K562 (cell line): ENCODE measurements around the gene RAI14. TPM values are rescaled to one million over a fixed set of nuclear protein-coding genes. Genes with fewer than 3 reads are reported as not detected.

ENCODE experiments used
- ATAC-seq: fragments of 200-7000 bp; cut with Tn5 transposase; 3 replicates; pipeline ENCODE4 v1.9.1; 2020; ENCODE audit warnings: moderate library complexity
- BruUV-seq: library from RNA; stranded (reverse); fragments of 400-500 nt; replicated peaks from 2 replicates; lab custom pipeline; 2021; lab: Mats Ljungman, UMichigan
- CTCF ChIA-PET: fragments of 300-600 bp; formaldehyde crosslinking; extraction: SDS; loops from one replicate; lab custom pipeline; 2021; ENCODE audit warnings: low intra/inter-chr PET ratio; lab: Yijun Ruan, JAX
- POLR2A ChIA-PET: fragments of 300-600, 350-650 bp; sonication (Branson Sonifier 250); formaldehyde crosslinking; extraction: SDS; loops from one replicate; lab custom pipeline; 2021; ENCODE audit warnings: antibody characterized with exemption, inconsistent platforms; lab: Yijun Ruan, JAX
- DNase-seq, 4 experiments: peaks; one replicate each; pipeline versions ENCODE4 v3.0.0 to v3.0.0-alpha.2; 2011 to 2018; ENCODE audit warnings: low spot score in 3 of 4, mixed read lengths in 3 of 4; ENCODE audit errors: extremely low read depth in 1 of 4
- FAIRE-seq: peaks from 2 replicates; lab custom pipeline; 2011; peaks lifted over from hg19 to GRCh38; lab: Jason Lieb, UNC
- H2AFZ ChIP-seq: 2 replicates; pipeline ENCODE4 v1.6.0; 2011; ENCODE audit warnings: low read depth, low read length, control low read depth, inconsistent platforms
- H3K27ac ChIP-seq: fragments of 200-600 bp; 3 replicates; pipeline ENCODE4 v1.8.0; 2011; ENCODE audit warnings: low read depth, mild to moderate bottlenecking, control low read depth, inconsistent platforms, low read length, moderate library complexity, mixed read lengths; ENCODE audit errors: extremely low read depth
- H3K27me3 ChIP-seq, 2 experiments: fragments of 300-600 bp in 1 of 2; 2 replicates in 1 of 2; 3 replicates in 1 of 2; pipeline versions ENCODE4 v1.6.0 to v1.8.0; 2011; ENCODE audit warnings: inconsistent platforms in 2 of 2, low read length in 2 of 2, mild to moderate bottlenecking in 1 of 2, mixed read lengths in 1 of 2, moderate library complexity in 1 of 2; ENCODE audit not compliant: control insufficient read depth in 2 of 2, insufficient read depth in 2 of 2
- H3K36me3 ChIP-seq: fragments of 300-600 bp; 3 replicates; pipeline ENCODE4 v1.8.0; 2011; ENCODE audit warnings: mild to moderate bottlenecking, low read length, inconsistent platforms; ENCODE audit not compliant: control insufficient read depth, insufficient read depth
- H3K4me1 ChIP-seq, 2 experiments: fragments of 200-600 bp in 1 of 2; replicated peaks in 1 of 2; 2 replicates in 1 of 2; 3 replicates in 1 of 2; pipeline versions ENCODE4 v1.5.1 to v1.8.0; 2011; ENCODE audit warnings: inconsistent platforms in 2 of 2, low read length in 2 of 2, mild to moderate bottlenecking in 1 of 2, mixed read lengths in 1 of 2, moderate library complexity in 1 of 2; ENCODE audit not compliant: control insufficient read depth in 2 of 2, insufficient read depth in 2 of 2
- H3K4me2 ChIP-seq: 2 replicates; pipeline ENCODE4 v1.6.1; 2011; ENCODE audit warnings: low read length, control low read depth, inconsistent platforms, mixed read lengths; ENCODE audit not compliant: insufficient read depth
- H3K4me3 ChIP-seq: fragments of 200-600 bp; sonication (generic), shearing (Covaris generic); 2 replicates; pipeline ENCODE4 v1.5.1; 2016; ENCODE audit warnings: control low read depth, inconsistent platforms
- H3K79me2 ChIP-seq: fragments of 200-600 bp; 3 replicates; pipeline ENCODE4 v1.8.0; 2011; ENCODE audit warnings: low read length, inconsistent platforms; ENCODE audit not compliant: control insufficient read depth, insufficient read depth
- H3K9ac ChIP-seq, 2 experiments: 2 replicates each; pipeline versions ENCODE4 v1.6.0 to v1.6.1; 2011; ENCODE audit warnings: low read depth in 2 of 2, low read length in 2 of 2, control low read depth in 1 of 2, inconsistent platforms in 1 of 2, mild to moderate bottlenecking in 1 of 2, mixed read lengths in 1 of 2; ENCODE audit not compliant: insufficient read depth in 1 of 2
- H3K9me1 ChIP-seq: one replicate; pipeline ENCODE4 v1.6.0; 2011; ENCODE audit warnings: inconsistent platforms, mild to moderate bottlenecking, low read length, moderate library complexity; ENCODE audit not compliant: control insufficient read depth, insufficient read depth
- H3K9me3 ChIP-seq: replicated peaks from 2 replicates; pipeline ENCODE4 v1.5.1; 2011; ENCODE audit warnings: low read depth, low read length, inconsistent platforms; ENCODE audit not compliant: control insufficient read depth, insufficient read depth
- H4K20me1 ChIP-seq: replicated peaks from 2 replicates; pipeline ENCODE4 v1.6.1; 2011; ENCODE audit warnings: low read length, inconsistent platforms, mixed read lengths; ENCODE audit not compliant: control insufficient read depth, insufficient read depth
- ATF6 ChIP-seq: sonication (generic); formaldehyde crosslinking; IDR thresholded peaks from 2 replicates; pipeline ENCODE4 v1.4.0; 2020; ENCODE audit warnings: mild to moderate bottlenecking, missing genetic modification reagents
- EGR1 ChIP-seq: fragments of 450-650 bp; conservative IDR thresholded peaks from 2 replicates; pipeline ENCODE4 v1.6.1; 2017; ENCODE audit warnings: mild to moderate bottlenecking
- EP300 ChIP-seq: IDR thresholded peaks from 2 replicates; pipeline ENCODE4 v1.6.1; 2012; ENCODE audit warnings: low read length, improper control_type of control experiment
- NFE2 ChIP-seq: IDR thresholded peaks from 2 replicates; pipeline ENCODE4 v1.6.1; 2014; ENCODE audit warnings: antibody characterized with exemption, low read depth
- SRF ChIP-seq, 2 experiments: fragments of 250-450, 450-650 bp in 1 of 2; sonication (Bioruptor Pico) in 1 of 2; sonication (generic) in 1 of 2; formaldehyde crosslinking; IDR thresholded peaks; 2 replicates each; pipeline versions ENCODE4 v1.5.0 to v1.5.1; 2020 to 2022; ENCODE audit warnings: mild to moderate bottlenecking in 1 of 2, missing genetic modification reagents in 1 of 2
- TFE3 ChIP-seq: fragments of 450-650 bp; formaldehyde crosslinking; IDR thresholded peaks from 2 replicates; pipeline ENCODE4 v1.4.0; 2020; ENCODE audit warnings: mild to moderate bottlenecking, mixed read lengths
- ZNF134 ChIP-seq: fragments of 250-450 bp; sonication (Bioruptor Pico); conservative IDR thresholded peaks from 2 replicates; pipeline ENCODE4 v1.4.0; 2020
- ZNF830 ChIP-seq: fragments of 250-450 bp; sonication (Bioruptor Pico); IDR thresholded peaks from 2 replicates; pipeline ENCODE4 v1.5.0; 2021; ENCODE audit warnings: mild to moderate bottlenecking
- ZZZ3 ChIP-seq: fragments of 450-650 bp; IDR thresholded peaks from 2 replicates; pipeline ENCODE4 v1.6.1; 2016; ENCODE audit warnings: antibody characterized with exemption, mild to moderate bottlenecking, moderate library complexity
- WGBS: fragments of 100-300 bp; shearing (Covaris generic); methylation state at CpG from one replicate; pipeline ENCODE4 v1.1.6; 2016; ENCODE audit warnings: low coverage, mixed read lengths; ENCODE audit not compliant: insufficient coverage; ENCODE audit errors: missing lambda C conversion rate; 5-methylcytosine and 5-hydroxymethylcytosine counted together
- in situ Hi-C: fragments of 300-500 bp; cut with MboI; formaldehyde crosslinking; loops from 4 replicates; pipeline ENCODE4 v1.15.0; 2018; ENCODE audit warnings: inconsistent platforms, mixed read lengths
- intact Hi-C: fragments of 100-400 bp; cut with micrococcal nuclease; formaldehyde crosslinking; loops from 2 replicates; pipeline ENCODE4 v1.14.2; 2022
- polyA plus RNA-seq, 8 experiments: library from polyadenylated mRNA; depleted of rRNA in 4 of 8; stranded (reverse) in 5 of 8; unstranded in 3 of 8; fragments of >200 nt; fragmentation: Nextera tagmentation in 2 of 8; fragmentation: Illumina TruSeq in 1 of 8; extraction: Ambion mirVana in 2 of 8; extraction: Trizol in 1 of 8; gene quantifications; 2 replicates each; pipeline versions ENCODE4 v1.2.1 to v1.2.3, GENCODE V29; 2011 to 2014; ENCODE audit warnings: inconsistent platforms in 1 of 8, missing spikeins in 1 of 8
- total RNA-seq, 7 experiments: library from RNA; depleted of rRNA in 6 of 7; stranded (reverse); fragments of >200 nt in 6 of 7; fragmentation: Illumina TruSeq in 2 of 7; extraction: Trizol in 2 of 7; gene quantifications; 2 replicates each; pipeline versions ENCODE4 v1.2.1 to v1.2.3, GENCODE V29; 2011 to 2021; ENCODE audit warnings: low replicate concordance in 1 of 7

The RAI14 gene
- total and polyA plus RNA-seq, 9 of the 15 experiments (the other 6 are each of a cell fraction or from before 2014, with no cell fraction given), result 11.3 to 82.5 (median 34.8) TPM

- ChIA-PET CTCF (no interaction called here), POLR2A (no interaction called here)
- Histone ChIP-seq H3K36me3 (no peaks in the 10 kb centered on the region), H3K9me1 (no peaks in the 10 kb centered on the region), H3K4me1 (no peaks in the 10 kb centered on the region), H3K27me3 (no peaks in the 10 kb centered on the region), H3K79me2 (no peaks in the 10 kb centered on the region), H3K4me3 (no peak overlapping the region), H3K9ac (no peak overlapping the region), H4K20me1 (no peaks in the 10 kb centered on the region), H3K9me3 (no peaks in the 10 kb centered on the region), H3K27ac (no peak overlapping the region), H2AFZ (no peak overlapping the region), H3K4me2 (no peak overlapping the region)
- DNase-seq (no peak), ATAC-seq (no peak), FAIRE-seq (no peak)
- WGBS, result 20% methylated on average over 1 of the region's 1 CpG
- intact Hi-C loops (no loop called here), in situ Hi-C loops (no loop called here)
- no peak for TF ChIP-seq ZZZ3
- TF ChIP-seq NFE2, result no peak
- no peak for TF ChIP-seq EP300
- TF ChIP-seq EGR1, result no peak
- TF ChIP-seq SRF (CRISPR knock-in tag; IDR thresholded peaks at IDR 0.05), result no peak
- TF ChIP-seq ZNF134, result no peak
- TF ChIP-seq TFE3, result no peak
- TF ChIP-seq ATF6 (CRISPR knock-in tag), result no peak
- TF ChIP-seq ZNF830 (CRISPR knock-in tag), result no peak
- no TSS peak for BruUV-seq
These were observed 119.8 kb downstream of the RAI14 start for GRCh38 chr5:34775886-34776285.
